ENCODE results near the gene PDZD4.

PDZD4 gene

DNA sequence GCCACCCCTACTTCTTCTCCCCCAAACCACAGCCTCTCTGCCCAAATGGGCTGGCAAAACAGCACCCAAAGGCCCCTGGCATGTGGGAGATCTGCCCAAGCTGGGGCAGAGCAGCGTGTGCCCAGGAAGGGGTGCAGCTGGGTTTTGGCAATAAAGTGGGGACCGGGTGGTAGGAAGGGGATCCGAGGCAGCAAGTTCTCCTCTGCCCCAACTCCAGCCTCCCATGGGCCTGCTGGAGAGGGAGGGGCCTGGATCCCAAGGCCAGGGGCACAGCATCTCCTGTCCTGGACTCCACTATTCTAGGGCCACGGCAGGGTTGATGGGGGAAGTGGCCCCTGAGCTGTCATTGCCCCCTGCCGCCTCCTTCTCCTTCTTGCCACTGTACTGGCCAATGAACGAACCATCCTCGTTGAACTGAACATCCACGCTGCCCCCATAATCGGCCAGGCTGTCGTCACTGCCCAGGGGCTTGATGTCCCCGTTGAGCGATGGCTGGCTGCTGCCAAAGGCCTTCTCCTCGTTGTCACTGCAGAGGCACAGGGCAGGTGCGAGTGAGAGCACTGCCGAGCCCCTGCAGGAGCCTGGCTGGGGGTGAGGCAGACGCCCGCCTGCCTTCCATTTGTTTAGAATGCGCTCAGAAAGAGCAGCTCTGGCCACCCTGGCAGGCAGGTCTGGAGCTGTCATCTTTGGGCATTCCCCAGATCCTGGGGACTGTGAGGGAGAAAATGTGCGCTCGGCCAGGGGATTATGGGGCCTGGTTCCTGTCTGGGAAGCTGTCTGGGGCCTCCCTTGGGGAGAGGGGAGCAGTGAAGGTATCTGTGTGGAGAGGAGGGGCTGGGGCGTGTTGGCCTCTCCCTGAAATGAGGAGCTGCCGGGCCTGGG, 32.3 kb upstream of the PDZD4 start:
- no peak overlapping the region for H3K4me3 ChIP-seq (ENCODE audit: low read depth, low read length)
- TF ChIP-seq, protein P1, sequence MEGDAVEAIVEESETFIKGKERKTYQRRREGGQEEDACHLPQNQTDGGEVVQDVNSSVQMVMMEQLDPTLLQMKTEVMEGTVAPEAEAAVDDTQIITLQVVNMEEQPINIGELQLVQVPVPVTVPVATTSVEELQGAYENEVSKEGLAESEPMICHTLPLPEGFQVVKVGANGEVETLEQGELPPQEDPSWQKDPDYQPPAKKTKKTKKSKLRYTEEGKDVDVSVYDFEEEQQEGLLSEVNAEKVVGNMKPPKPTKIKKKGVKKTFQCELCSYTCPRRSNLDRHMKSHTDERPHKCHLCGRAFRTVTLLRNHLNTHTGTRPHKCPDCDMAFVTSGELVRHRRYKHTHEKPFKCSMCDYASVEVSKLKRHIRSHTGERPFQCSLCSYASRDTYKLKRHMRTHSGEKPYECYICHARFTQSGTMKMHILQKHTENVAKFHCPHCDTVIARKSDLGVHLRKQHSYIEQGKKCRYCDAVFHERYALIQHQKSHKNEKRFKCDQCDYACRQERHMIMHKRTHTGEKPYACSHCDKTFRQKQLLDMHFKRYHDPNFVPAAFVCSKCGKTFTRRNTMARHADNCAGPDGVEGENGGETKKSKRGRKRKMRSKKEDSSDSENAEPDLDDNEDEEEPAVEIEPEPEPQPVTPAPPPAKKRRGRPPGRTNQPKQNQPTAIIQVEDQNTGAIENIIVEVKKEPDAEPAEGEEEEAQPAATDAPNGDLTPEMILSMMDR (IDR thresholded peaks at IDR 0.05; ENCODE audit: insufficient read depth, low read depth, low read length, missing control alignments), result no peak
- no peak for DNase-seq (ENCODE audit: low read depth)

DNA sequence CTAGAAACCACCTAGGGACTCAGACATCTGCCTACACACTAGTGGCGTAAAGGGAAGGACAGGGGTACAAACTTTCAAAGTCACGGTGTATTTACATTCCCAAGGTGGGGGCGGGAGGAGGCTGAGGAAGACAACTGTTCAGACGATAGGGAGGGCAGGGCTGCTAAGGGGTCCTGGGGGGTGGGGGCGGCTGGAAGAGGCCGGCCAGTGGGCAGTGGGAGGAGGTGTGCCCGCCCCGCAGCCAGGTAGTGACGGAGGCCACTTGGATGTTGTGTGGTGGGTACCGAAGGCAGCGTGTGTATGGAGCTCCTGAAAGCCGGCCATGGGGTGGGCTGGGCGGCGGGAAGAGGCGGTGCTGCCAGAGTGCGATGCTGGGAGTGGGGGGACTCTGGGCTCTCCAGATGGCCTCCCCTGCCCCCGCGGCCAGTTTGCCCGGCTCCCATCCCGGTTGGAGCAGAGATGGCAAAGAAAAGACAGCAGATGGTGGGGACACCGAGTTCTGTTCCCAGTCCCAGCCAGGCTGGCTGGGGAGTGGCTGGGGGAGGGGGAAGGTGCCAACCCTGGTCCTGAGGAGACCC, 31.5 kb upstream of the PDZD4 start:
- no peak for DNase-seq (ENCODE audit: low read depth)
- TF ChIP-seq, protein P1 (IDR thresholded peaks at IDR 0.05; ENCODE audit: insufficient read depth, low read depth, low read length, missing control alignments), result no peak
- no peak overlapping the region for H3K4me3 ChIP-seq (ENCODE audit: low read depth, low read length)

DNA sequence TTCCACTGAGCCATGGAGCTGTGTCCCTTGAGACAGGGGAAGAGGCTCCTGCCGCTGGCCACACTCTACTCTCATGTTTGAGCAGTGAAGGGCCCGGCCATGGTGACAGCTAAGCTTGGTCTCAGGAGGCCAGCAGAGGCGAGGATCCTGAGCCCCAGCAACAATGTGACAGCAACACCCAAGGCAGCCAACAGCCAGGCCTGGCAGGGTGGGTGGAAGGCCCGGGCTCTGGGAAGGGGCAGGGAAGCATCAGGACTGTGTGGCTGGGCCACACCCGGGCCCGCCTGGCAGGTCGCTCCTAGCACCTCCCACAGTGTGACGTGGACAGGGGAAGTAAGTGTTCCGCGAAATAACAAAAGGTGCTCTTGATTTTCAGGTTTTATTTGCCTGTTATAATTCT, 30.8 kb upstream of the PDZD4 start:
- TF ChIP-seq, protein P1 (IDR thresholded peaks at IDR 0.05; ENCODE audit: insufficient read depth, low read depth, low read length, missing control alignments), result no peak
- no peak for DNase-seq (ENCODE audit: low read depth)
- H3K4me3 ChIP-seq (ENCODE audit: low read depth, low read length), result no peak overlapping the region

DNA sequence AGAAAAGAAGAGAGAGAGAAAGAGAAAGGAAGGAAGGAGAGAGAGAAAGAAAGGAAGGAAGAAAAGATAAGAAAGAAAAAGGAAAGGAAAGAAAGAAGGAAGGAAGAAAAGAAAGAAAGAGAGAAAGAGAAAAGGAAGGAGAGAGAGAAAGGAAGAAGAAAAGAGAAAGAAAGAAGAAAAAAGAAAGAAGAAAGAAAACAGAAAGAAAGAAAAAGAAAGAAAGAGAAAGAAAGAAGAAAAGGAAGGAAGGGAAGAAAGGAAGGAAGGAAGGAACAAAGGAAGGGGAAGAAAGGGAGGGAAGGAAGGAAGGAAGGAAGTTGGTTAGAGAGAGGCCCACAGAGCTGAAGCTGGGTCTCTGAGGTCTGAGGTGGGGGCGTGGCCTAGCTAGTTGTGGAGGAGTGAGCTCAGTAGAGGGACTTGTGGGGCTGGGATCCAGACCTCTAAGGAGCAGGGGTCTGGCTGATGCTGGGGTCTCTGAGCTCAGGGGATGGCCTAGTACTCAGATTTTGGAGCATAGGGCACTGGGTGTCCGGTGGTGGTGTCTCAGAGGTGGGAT, 27.1 kb upstream of the PDZD4 start:
- no peak for DNase-seq (ENCODE audit: low read depth)
- TF ChIP-seq, protein P1 (IDR thresholded peaks at IDR 0.05; ENCODE audit: insufficient read depth, low read depth, low read length, missing control alignments), result no peak
- no peak overlapping the region for H3K4me3 ChIP-seq (ENCODE audit: low read depth, low read length)

DNA sequence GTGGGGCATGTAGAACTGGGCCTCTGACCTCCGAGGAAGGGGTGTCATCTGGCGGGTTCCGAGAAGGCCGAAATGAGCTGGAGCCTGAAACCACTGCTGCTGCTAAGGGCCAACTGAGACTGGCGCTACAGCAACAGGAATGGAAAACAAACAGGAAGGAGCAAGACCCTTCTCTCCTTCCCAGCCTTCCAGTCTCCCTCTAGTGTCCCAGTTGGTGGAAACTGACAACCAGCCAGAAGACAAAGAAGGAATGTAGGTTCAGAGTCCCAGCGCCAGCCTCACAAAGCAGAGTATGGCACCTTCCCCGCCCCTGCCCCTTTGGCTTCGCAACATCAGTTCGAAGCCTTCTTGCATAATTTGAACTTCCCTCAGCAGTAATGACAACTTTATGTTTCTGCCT, 24.4 kb upstream of the PDZD4 start:
- TF ChIP-seq, protein P1 (IDR thresholded peaks at IDR 0.05; ENCODE audit: insufficient read depth, low read depth, low read length, missing control alignments), result no peak
- H3K4me3 ChIP-seq (ENCODE audit: low read depth, low read length), result no peak overlapping the region
- DNase-seq (ENCODE audit: low read depth), result no peak

DNA sequence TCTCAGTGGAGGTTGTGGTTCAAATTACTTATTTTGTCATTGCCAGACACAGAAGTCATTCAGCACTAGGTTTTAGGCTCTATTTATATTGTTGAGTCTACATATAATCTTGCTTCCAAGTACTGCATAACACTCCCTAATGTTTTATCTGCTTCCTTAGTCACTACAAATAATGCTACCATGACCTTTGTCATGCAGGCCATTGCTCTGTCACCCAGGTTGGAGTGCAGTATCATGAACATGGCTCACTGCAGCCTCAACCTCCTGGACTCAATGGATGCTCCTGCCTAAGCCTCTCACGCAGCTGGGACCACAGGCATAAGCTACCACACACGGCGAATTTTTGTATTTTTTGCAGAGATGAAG, 23.5 kb upstream of the PDZD4 start:
- H3K4me3 ChIP-seq (ENCODE audit: low read depth, low read length), result no peak overlapping the region
- DNase-seq (ENCODE audit: low read depth), result no peak
- TF ChIP-seq, protein P1 (IDR thresholded peaks at IDR 0.05; ENCODE audit: insufficient read depth, low read depth, low read length, missing control alignments), result no peak
